NCI-H2029 (cell line): ENCODE data around the gene CPA1.
"Not testable (repeated sequence)": the region's sequence is repeated elsewhere in the genome, so short reads cannot be mapped to it uniquely, and the experiment has no call there.

Experiments
- DNase-seq: peaks from one replicate; lab custom pipeline; 2025; lab: John Stamatoyannopoulos, UW

Gene CPA1

DNA sequence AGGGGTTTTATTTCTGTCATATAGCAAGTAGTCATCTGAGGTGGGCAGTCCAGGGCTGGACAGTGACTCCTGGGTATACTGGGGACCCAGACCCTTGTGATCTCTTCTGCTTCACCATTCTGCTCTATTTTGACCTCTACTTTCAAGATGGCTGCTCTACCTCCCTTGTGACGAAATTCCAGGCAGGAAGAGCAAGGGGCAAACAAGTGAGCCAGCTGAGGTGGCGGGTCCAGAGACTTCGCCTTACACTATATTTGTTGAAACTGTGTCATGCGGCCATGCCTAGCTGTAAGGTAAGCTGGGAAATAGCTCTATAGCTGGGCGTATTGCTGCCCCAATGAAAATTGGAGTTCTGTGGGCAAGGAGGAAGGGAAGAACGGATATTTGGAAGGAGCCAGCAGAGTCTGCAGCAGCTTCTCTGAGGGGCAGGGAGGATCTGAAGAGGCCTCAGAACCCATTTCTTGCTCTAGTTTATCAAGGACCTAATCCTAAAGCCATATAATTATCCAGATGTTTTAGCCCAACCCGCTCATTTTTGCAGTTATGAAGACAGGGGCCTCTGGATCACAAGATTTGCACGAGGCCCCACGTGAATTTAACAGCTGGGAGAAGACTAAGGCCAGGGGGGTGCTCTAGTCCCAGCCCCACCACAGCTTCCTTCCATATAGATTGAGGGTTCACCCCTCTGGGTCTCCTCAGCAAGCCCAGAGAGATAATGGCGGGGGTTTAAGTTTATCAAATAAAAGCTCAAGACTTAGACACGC lies 7.7 kb upstream of the CPA1 start:
- no peak for DNase-seq

DNA sequence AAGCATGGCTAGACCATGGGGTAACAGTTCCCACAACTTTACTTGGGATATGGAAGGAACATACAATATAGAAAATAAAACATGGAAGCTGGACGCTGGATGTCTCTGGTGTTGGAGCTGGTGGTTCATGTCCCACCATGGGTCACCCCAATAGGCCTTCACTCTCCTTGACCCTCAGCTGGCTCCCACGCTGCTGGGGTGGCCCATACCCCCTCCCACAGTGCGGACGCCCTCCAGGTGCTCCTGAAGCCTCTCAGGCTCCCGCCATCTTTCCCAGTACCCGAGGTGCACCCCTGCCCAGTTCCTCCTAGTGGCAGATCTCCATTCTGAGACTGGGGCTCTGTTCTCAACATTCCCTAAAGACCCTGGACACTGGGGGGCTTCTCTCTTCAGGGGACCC lies 5.8 kb upstream of the CPA1 start:
- no peak for DNase-seq

DNA sequence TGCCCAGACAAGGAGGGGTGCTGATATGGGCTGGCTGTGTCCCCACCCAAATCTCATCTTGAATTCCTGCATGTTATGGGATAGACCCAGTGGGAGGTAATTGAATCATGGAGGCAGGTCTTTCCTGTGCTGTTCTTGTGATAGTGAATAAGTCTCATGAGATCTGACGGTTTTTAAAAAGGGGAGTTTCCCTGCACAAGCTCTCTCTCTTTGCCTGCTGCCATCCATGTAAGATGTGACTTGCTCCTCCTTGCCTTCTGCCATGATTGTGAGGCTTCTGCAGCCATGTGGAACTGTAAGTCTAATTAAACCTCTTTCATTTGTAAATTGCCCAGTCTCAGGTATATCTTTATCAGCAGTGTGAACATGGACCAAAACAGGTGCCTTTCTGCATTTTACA lies 3.8 kb upstream of the CPA1 start:
- not testable (repeated sequence) for DNase-seq

DNA sequence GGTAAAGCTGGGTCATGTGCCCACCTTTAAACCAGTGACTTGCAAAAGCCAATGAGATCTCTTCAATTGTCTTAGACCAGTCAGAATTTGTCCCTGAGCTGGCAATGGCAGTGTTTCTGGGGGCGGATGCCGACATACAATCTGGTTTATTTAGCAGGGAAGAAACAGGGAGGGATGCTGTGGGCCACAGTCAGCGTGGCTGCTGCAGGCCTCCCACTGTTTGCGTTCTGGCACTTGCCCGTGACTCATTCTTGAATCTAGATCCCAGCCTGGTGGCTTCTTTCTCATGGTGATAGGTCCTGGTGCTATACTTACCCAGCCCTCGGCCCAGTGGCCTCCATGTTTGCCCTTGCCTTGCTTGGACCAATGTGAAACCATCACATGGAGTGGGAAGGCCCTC lies 3.1 kb upstream of the CPA1 start:
- no peak for DNase-seq

DNA sequence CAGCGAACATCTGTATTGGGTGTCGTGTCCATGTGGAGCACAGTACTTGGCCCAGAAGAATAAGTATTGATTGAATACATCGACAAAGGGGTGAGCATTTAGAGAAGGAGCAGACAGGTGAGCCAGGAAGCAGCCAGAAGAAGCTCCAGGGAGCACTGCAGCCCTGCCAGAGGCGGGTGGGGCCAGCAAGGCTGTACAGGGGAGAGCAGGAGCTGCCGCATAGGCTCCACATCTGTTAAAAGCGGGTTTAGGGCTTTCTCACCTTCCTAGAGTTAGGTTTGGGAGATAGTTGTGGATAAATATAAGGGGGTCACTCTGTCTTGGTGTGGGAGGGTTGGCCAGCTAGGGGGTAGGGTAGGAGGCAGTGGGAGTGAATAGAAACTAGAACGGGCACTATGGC lies 1.3 kb upstream of the CPA1 start:
- no peak for DNase-seq

DNA sequence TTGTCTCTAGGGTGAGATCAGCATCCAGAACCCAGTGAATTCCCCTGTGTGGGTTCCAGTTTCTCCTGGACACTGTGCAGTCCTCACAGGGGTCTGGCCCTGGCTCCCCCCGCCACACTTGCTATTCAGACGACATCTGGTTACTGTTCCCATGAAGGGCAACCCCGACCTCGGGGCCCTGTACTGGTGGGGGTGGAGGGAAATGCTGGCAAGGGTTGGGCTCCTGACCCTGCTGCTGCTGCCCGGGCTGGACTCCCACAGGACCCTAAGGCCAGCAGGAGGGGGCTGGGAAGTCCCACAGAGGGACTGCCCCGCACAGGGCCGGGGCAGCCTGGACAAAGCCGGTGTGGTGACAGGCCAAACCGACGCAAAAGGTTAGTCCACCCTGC lies 768 bp upstream of the CPA1 start:
- DNase-seq: no peak

DNA sequence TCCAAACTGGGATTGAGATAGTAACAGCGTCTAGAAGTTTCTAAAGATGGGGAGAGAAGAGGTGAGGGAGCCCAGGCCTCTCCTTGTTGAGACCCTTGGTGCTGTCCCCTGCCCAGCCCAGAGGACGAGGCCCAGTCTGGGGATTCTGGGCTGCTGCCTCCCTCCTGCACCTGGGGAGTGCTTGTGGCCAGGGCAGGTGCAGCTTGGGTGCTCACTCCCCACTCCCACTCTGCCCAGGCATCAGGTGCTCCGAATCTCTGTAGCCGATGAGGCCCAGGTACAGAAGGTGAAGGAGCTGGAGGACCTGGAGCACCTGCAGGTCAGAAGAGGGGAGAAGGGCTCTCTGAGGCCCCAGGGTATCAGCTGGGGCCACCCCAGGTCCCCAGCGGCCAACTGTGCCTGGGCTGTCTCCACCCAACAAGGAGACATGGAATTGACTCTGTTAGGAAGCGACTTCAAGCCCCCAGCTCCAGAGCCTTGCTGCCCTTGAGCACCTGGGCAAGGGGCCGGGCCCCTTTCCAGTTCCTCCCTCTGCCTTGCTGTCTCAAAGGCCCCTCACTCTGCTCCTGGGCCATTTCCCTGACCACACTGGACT lies 664 bp downstream of the CPA1 start:
- DNase-seq: no peak

DNA sequence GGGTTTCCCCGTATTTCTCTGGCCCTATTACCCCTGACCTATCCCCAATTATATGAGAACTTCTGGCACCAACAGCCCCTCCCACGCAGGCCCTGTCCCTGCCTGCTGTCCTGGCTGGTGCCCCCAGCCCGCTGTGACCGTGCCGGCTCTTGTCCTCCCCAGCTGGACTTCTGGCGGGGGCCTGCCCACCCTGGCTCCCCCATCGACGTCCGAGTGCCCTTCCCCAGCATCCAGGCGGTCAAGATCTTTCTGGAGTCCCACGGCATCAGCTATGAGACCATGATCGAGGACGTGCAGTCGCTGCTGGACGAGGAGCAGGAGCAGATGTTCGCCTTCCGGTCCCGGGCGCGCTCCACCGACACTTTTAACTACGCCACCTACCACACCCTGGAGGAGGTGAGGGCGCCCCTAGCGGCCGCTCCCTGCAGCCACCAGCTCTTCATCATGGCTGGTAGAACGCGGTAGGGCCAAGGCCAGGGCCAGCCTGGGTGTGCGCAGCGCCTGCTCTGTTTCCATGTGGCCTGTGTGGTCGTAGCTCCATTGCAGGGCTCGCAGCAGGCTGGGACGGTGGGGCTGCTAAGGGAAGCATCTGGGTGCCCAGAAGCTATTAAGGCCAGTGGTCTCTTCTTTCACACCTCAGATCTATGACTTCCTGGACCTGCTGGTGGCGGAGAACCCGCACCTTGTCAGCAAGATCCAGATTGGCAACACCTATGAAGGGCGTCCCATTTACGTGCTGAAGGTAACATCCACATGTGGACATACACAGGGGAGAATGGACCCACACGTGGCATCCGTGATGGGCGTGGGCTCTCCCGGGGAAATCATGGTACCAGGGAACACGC lies 1.4 kb downstream of the CPA1 start:
- no peak for DNase-seq

DNA sequence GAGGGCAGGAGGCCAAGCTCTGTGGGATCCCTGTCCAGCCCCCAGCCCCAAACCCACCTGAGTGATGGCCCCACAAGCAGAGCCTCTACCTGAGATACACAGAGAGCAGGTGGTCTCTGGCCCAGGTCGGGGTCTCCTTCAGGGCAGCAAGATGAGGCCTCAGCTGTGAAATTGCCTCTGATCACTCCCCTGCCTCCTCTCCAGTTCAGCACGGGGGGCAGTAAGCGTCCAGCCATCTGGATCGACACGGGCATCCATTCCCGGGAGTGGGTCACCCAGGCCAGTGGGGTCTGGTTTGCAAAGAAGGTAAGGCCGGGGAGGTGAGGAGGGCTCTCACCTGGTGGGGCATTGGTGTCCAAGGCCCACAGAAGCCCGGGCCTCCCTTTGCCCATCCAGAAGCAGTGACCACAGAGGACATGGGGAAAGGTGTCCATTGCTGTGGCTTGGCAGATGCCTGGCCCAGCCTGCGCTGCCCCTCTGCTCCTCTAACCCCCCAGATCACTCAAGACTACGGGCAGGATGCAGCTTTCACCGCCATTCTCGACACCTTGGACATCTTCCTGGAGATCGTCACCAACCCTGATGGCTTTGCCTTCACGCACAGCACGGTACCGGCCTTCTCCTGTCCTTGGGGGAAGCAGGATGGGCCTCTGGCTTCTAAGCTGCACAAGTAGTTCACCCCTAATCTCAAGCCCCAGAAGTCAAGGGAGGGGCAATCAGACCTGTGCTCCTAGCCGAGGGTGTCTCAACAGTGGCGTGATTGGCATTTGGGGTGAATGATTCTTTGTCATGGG lies 3.1 kb downstream of the CPA1 start:
- no peak for DNase-seq

DNA sequence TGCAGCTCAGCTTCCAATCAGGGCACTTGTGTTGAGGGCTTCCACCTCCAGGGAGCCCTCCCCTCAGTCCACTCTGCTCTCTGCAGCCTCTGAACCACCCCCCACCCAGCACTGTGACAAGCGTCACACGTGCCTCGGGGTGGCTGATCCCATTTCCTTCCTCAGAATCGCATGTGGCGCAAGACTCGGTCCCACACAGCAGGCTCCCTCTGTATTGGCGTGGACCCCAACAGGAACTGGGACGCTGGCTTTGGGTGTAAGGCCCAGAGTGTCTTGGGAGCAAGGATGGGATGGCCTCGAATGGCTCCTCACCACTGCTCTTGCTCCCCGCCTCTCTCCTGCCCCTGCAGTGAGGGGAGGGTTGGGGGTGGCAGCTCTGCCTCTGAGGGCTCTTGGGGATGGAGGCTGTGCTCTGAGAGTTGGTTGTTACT lies 4.1 kb downstream of the CPA1 start:
- DNase-seq: no peak

DNA sequence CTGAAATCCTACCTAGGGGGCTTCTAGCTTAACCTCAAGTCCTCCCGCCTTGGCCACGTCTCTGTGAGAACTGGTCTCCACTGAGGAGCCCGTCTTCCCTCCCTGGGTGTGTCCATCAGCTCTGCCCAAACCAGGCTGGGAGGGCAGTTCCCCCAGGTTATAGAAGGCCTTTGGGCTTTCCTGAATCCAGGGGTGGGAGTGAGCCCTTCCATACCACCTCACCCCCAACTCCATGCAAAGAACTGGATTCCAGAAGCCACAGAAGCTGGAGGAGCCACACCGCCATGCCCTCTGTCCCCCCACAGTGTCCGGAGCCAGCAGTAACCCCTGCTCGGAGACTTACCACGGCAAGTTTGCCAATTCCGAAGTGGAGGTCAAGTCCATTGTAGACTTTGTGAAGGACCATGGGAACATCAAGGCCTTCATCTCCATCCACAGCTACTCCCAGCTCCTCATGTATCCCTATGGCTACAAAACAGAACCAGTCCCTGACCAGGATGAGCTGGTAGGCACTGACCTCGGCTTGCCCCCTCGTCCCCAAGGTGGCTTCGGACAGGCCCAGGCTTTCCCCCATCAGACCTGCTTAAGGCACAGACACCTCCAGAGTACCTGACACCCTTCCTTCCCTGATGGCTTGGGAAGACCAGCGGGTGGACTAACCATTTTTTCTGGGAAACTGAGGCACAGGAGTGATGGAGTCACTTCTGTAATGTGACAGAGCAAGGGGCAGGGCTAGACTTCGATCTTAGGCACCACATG lies 4.7 kb downstream of the CPA1 start:
- no peak for DNase-seq

DNA sequence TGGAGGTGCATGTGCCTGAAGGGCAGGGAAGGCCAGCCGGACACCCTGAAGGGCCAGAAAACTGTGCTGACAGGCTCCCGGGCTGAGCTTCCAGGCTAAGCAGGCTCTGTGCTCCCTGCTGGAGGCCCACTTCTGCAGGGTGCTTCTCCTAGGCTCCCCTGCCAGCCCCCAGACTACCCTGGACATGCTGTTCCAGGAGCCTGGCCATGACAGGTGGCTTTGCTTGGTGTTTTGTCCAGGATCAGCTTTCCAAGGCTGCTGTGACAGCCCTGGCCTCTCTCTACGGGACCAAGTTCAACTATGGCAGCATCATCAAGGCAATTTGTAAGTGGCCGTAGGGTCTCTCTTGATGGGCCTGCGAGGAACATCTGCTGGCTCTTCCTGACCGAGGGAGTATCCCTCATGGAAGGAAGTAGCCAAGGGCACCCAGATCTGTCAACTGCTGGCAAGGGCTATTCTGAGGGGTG lies 5.3 kb downstream of the CPA1 start:
- no peak for DNase-seq

DNA sequence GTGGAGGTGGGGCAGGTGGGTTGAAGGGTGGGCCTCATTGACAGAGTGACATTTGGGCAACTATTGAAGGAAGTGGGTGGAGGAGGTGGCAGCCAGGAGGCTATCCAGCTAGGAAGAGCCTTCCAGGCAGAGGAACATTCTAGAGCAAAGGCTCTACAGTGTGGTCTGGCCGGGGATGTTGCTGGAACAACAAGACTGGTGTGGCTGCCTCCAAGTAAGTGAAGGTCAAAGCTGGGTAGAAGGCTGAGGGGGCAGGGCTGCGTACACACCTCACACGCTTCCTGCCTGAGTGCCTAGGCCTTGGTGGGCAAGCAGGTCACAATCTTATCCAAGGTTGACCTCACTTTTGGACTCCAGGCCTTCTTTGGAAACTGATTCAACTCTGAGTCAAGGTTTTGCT lies 6.6 kb downstream of the CPA1 start:
- DNase-seq: no peak

DNA sequence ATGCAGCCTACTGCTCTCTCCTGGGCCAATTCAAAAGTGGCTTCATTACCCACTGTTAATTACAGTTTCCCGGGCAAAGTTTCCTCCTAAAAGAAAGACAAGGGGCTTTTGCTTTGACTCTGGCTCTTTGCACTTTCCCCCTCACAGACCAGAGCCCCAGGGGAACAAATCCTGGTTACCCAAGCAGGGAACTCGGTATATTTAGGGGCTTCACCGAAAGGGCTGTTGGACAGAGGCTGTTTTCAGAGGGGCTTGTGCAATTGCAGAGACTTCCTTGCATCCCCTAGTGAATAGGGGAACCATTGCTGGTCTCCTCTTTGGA lies 7.0 kb downstream of the CPA1 start:
- no peak for DNase-seq

DNA sequence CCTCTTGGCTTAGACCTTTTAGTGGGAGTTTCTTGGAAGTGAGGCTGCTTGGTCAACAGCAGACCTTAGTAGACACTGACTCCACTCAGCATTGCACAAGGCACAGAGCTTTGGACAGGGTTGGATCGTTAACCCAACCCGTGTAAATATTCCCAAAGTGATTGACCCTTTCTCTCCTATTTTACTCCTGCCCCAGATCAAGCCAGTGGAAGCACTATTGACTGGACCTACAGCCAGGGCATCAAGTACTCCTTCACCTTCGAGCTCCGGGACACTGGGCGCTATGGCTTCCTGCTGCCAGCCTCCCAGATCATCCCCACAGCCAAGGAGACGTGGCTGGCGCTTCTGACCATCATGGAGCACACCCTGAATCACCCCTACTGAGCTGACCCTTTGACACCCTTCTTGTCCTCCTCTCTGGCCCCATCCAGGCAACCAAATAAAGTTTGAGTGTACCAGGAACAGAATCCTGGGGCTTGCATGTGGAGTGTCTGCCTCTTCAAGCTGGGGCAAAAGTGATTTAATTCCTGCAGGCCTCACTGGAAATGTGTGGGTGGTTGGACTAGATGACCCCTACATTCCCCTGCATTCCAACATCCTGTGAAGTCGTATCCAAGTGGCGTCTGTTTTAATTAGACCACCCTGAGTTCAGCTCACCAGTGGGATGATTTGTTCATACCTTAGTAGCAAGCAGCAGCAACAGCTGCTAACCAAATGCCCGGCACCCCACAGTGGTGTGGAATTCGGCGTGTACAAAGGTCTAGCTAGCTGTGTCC lies 7.5 kb downstream of the CPA1 start:
- no peak for DNase-seq

DNA sequence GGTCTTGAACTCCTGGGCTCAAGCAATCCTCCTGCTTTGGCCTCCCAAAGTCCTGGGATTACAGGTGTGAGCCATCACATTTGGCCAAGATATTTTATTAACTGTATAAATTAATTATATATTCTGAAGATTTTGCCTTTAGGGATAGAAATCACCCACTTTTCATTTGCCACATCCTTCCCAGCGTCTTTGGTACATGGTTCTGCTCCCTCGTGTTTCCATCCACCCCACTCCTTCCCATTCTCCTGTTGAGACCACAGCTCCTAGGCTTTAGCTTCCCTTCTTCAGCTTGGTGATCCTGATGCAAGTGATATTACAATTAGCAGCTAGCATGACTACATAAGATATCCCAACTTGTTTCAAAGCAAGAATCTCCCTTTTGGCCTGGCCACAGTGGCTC lies 8.4 kb downstream of the CPA1 start:
- no peak for DNase-seq

DNA sequence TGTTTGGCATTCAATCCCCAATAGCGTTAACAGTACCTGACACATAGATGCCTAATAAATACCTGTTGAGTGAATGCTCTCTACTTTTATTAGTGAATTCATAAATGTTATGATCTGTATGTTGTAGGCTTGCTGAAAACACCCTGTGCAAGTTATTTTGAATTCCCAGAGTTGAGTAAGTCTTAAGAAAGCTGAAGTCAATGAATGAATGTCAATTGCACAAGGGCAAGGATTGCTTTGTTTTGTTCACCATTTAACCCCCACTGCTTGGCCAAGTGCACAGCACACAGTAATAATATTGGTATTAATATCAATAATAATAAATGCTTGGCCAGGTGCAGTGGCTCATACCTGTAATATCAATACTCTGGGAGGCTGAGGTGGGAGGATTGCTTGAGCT lies 10.2 kb downstream of the CPA1 start:
- no peak for DNase-seq

DNA sequence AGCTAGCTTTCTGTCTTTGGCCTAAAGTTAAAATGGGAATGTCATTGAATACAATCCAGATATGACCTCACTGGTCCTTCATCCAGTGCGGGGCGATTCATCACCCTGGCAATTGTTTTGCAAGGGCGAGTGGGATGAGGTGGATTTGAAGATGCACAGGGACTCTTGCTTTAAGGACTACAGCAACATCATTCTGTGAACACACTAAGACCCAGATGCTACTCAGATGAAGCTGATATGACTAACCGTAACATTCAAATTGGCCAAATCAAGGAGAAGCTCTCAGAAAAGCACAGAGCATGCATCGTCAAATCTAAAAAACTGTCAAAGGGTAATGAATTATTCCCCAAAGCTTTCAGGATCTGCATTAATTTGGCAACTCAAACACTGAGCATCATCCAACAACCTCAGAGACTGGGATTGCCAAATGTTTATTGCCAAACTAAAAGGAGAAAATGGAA lies 12.8 kb downstream of the CPA1 start:
- DNase-seq: no peak

DNA sequence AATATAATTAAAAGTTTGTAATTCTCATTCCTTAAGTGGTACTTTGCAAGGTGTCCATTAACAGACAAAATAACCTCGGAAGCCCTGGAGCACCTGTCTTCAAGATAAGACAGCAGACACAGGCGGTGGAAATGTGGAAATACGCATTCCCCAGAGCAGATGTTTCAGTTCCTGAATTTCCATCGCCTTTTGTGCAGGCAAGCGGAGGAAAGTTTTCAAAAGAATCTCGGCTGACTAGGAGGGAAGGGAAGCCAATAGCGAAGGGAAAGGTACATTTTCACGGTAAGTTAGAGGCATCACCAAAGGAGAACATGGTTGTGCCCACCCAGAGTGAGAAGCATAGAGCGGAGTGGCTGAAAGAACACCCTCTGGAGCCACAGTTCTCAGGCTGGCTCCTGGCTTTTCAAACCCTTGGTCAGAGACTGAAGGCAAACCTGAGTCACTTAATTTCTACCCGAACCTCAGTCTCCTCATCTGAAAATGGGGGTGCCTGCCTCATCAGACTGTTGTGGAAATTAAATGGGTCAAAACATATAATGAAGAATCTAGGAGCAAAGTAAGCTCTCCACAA lies 13.6 kb downstream of the CPA1 start:
- no peak for DNase-seq

DNA sequence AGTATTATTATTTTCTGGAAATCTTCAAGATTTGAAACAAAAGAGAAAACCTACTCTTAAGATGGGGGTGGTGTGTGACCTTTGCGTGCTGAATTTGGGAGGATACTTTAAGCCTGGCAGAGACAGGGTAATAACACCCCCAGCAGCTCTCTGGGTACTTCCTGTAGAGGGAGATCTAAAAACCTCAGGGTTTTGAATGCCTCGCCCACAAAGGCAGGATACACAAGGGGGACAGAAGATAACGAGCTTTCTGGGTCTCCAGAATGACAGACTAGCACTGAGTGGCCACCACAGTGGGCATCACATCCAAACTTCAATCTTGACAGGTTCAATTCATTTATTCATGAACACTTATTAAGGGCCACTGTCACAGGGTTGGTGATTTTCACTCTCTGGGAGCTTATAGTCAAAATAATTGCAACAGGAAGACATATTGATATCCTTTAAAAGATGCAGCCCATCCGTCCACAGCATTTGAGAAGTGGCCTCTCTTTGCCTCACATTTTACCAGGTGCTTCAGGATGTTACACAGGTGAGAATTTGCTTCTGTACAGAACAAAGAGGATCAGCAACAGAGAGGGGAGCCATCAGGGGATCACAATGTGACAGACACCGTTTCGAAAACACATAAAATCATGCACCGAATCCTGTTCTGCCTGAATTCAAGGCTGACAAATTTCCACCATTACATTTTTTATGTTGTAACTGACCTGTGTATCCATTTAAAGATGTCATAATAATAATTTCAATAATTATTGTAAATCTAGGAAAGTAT lies 14.3 kb downstream of the CPA1 start:
- DNase-seq: no peak
